ENCODE measurements around the gene CFAP251.

CFAP251 gene

GRCh38 chr12:121946313-121947025 lies 28.1 kb downstream of the CFAP251 start:
- no peak for DNase-seq

GRCh38 chr12:121947981-121948380 lies 29.6 kb downstream of the CFAP251 start:
- DNase-seq = no peak

GRCh38 chr12:121949648-121950397 lies 31.4 kb downstream of the CFAP251 start:
- DNase-seq = no peak

- DNase-seq = no peak
Observed at GRCh38 chr12:121953117-121953692, 34.8 kb downstream of the CFAP251 start.

- peak; percentile 51 for DNase-seq
Observed at GRCh38 chr12:121953695-121954094, 35.3 kb downstream of the CFAP251 start.

- DNase-seq = peak; percentile 73
Observed at GRCh38 chr12:121955258-121956237, 37.2 kb downstream of the CFAP251 start.

- peak; percentile 100 for DNase-seq
Observed at GRCh38 chr12:121957861-121958515, 39.6 kb downstream of the CFAP251 start.

GRCh38 chr12:121958541-121959240 lies 40.3 kb downstream of the CFAP251 start:
- DNase-seq = peak; percentile 100

GRCh38 chr12:121960541-121960940 lies 42.1 kb downstream of the CFAP251 start:
- DNase-seq = no peak

GRCh38 chr12:121961195-121961879 lies 42.9 kb downstream of the CFAP251 start:
- DNase-seq = no peak

- DNase-seq = no peak
Observed at GRCh38 chr12:121963341-121964018, 45.1 kb downstream of the CFAP251 start.

- DNase-seq = peak; percentile 66
Observed at GRCh38 chr12:121964813-121965643, 46.6 kb downstream of the CFAP251 start.

GRCh38 chr12:121966959-121967358 lies 48.6 kb downstream of the CFAP251 start:
- DNase-seq = no peak

- no peak for DNase-seq
Observed at GRCh38 chr12:121968876-121969275, 50.5 kb downstream of the CFAP251 start.

- DNase-seq = no peak
Observed at GRCh38 chr12:121969726-121970125, 51.3 kb downstream of the CFAP251 start.

- DNase-seq = peak; percentile 83
Observed at GRCh38 chr12:121970581-121971300, 52.3 kb downstream of the CFAP251 start.

- DNase-seq = no peak
Observed at GRCh38 chr12:121974026-121974985, 55.9 kb downstream of the CFAP251 start.
